K562 (cell line): Measurements from ENCODE around the gene GCNT2. TPM values are rescaled to one million over a fixed set of nuclear protein-coding genes. Genes with fewer than 3 reads are reported as not detected.

ENCODE experiments used
- ARID3B ChIP-seq: fragments of 250-450 bp; sonication (Bioruptor Pico); IDR thresholded peaks from 2 replicates; pipeline ENCODE4 v1.4.0; 2020; ENCODE audit warnings: borderline replicate concordance
- ARNT ChIP-seq, 2 experiments: fragments of 450-650 bp; IDR thresholded peaks; 2 replicates each; pipeline ENCODE4 v1.6.1; 2016; ENCODE audit warnings: mild to moderate bottlenecking in 1 of 2
- ATF7 ChIP-seq: fragments of 450-650 bp; IDR thresholded peaks from 2 replicates; pipeline ENCODE4 v1.7.1; 2014; ENCODE audit warnings: mild to moderate bottlenecking, moderate library complexity
- BRD4 ChIP-seq: fragments of 200-600 bp; sonication (generic); IDR thresholded peaks from 2 replicates; pipeline ENCODE4 v1.6.1; 2017; ENCODE audit warnings: inconsistent platforms
- BRD9 ChIP-seq: fragments of 450-650 bp; IDR thresholded peaks from 2 replicates; pipeline ENCODE4 v1.6.1; 2018; ENCODE audit warnings: low read depth; ENCODE audit not compliant: partially characterized antibody
- DPF2 ChIP-seq: fragments of 450-650 bp; IDR thresholded peaks from 2 replicates; pipeline ENCODE4 v1.6.1; 2016
- EP300 ChIP-seq: IDR thresholded peaks from 2 replicates; pipeline ENCODE4 v1.6.1; 2012; ENCODE audit warnings: low read length, improper control_type of control experiment
- ESRRA ChIP-seq: fragments of 450-650 bp; IDR thresholded peaks from 2 replicates; pipeline ENCODE4 v1.6.1; 2014; ENCODE audit warnings: low read depth, mild to moderate bottlenecking, moderate library complexity, borderline replicate concordance
- FIP1L1 ChIP-seq: fragments of 200-400 bp; formaldehyde crosslinking; IDR thresholded peaks from 2 replicates; pipeline ENCODE4 v1.6.1; 2018; ENCODE audit warnings: mild to moderate bottlenecking, low read depth, low read length; ENCODE audit not compliant: poor library complexity, severe bottlenecking
- HDAC8 ChIP-seq: fragments of 450-650 bp; IDR thresholded peaks from 2 replicates; pipeline ENCODE4 v1.6.1; 2016; ENCODE audit warnings: mild to moderate bottlenecking, missing genetic modification characterization, moderate library complexity, missing compliant biosample characterization
- JUN ChIP-seq, 2 experiments: sonication (generic) in 1 of 2; formaldehyde crosslinking in 1 of 2; IDR thresholded peaks; 2 replicates each; pipeline versions ENCODE4 v1.6.1 to v1.8.0; 2012 to 2022; ENCODE audit warnings: borderline replicate concordance in 2 of 2, mild to moderate bottlenecking in 2 of 2, improper control_type of control experiment in 1 of 2, low read depth in 1 of 2, low read length in 1 of 2, missing genetic modification reagents in 1 of 2
- KDM1A ChIP-seq, 2 experiments: fragments of 450-650 bp; IDR thresholded peaks; 2 replicates each; pipeline ENCODE4 v1.6.1; 2016; ENCODE audit warnings: mild to moderate bottlenecking in 2 of 2
- L3MBTL2 ChIP-seq: fragments of 450-650 bp; IDR thresholded peaks from 2 replicates; pipeline ENCODE4 v1.6.1; 2016; ENCODE audit warnings: mild to moderate bottlenecking, moderate library complexity
- MAX ChIP-seq: sonication (generic); formaldehyde crosslinking; IDR thresholded peaks from 2 replicates; pipeline ENCODE4 v1.9.0; 2022; ENCODE audit warnings: mild to moderate bottlenecking, missing genetic modification reagents
- MTA3 ChIP-seq: fragments of 450-650 bp; formaldehyde crosslinking; IDR thresholded peaks from 2 replicates; pipeline ENCODE4 v1.6.1; 2017; ENCODE audit warnings: mild to moderate bottlenecking, borderline replicate concordance
- PHB ChIP-seq: fragments of 250-450 bp; sonication (Bioruptor Pico); IDR thresholded peaks from 2 replicates; pipeline ENCODE4 v1.5.0; 2021
- POLR2B ChIP-seq: fragments of 450-650 bp; IDR thresholded peaks from 2 replicates; pipeline ENCODE4 v1.6.1; 2018; ENCODE audit warnings: low read depth; ENCODE audit not compliant: partially characterized antibody
- POU5F1 ChIP-seq: fragments of 150-350 bp; IDR thresholded peaks from 2 replicates; pipeline ENCODE4 v1.6.1; 2014; ENCODE audit warnings: borderline replicate concordance, low read length, low read depth, mild to moderate bottlenecking; ENCODE audit not compliant: partially characterized antibody
- SIRT6 ChIP-seq: IDR thresholded peaks from one replicate; pipeline ENCODE4 v1.6.1; 2012; ENCODE audit warnings: low read depth, mild to moderate bottlenecking, control low read depth, inconsistent platforms, low read length, moderate library complexity
- ZC3H11A ChIP-seq: IDR thresholded peaks from 2 replicates; pipeline ENCODE4 v1.6.1; 2012; ENCODE audit warnings: low read depth, low read length, improper control_type of control experiment
- ZNF609 ChIP-seq: sonication (generic); formaldehyde crosslinking; IDR thresholded peaks from 2 replicates; pipeline ENCODE4 v1.8.1; 2023; ENCODE audit warnings: missing genetic modification reagents, mild to moderate bottlenecking, borderline replicate concordance
- ZNF75A ChIP-seq: fragments of 450-650 bp; formaldehyde crosslinking; IDR thresholded peaks from 2 replicates; pipeline ENCODE4 v1.4.0; 2020; ENCODE audit warnings: mild to moderate bottlenecking
- polyA plus RNA-seq, 8 experiments: library from polyadenylated mRNA; depleted of rRNA in 4 of 8; stranded (reverse) in 5 of 8; unstranded in 3 of 8; fragments of >200 nt; fragmentation: Nextera tagmentation in 2 of 8; fragmentation: Illumina TruSeq in 1 of 8; extraction: Ambion mirVana in 2 of 8; extraction: Trizol in 1 of 8; gene quantifications; 2 replicates each; pipeline versions ENCODE4 v1.2.1 to v1.2.3, GENCODE V29; 2011 to 2014; ENCODE audit warnings: inconsistent platforms in 1 of 8, missing spikeins in 1 of 8
- total RNA-seq, 7 experiments: library from RNA; depleted of rRNA in 6 of 7; stranded (reverse); fragments of >200 nt in 6 of 7; fragmentation: Illumina TruSeq in 2 of 7; extraction: Trizol in 2 of 7; gene quantifications; 2 replicates each; pipeline versions ENCODE4 v1.2.1 to v1.2.3, GENCODE V29; 2011 to 2021; ENCODE audit warnings: low replicate concordance in 1 of 7

Gene GCNT2
- total and polyA plus RNA-seq, 9 of the 15 experiments (the other 6 are each of a cell fraction or from before 2014, with no cell fraction given): 0.78 to 2.6 (median 1.6) TPM

- TF ChIP-seq POU5F1 (no peak), FIP1L1 (no peak), MTA3 (peak; percentile 62; the same call in 1 of the 2 replicates), POLR2B (no peak), ARNT (IDR thresholded peaks at IDR 0.05) (peak; percentile 45 to 75; a peak in 2 of 4 replicates), ESRRA (no peak), PHB (CRISPR knock-in tag) (no peak), KDM1A (IDR thresholded peaks at IDR 0.05) (0 out of 4 replicates have a peak, but pooled peaks have one; percentile 30 to 60), ATF7 (peak; percentile 56; the same call in 1 of the 2 replicates), JUN (IDR thresholded peaks at IDR 0.05; ENCODE audit: borderline replicate concordance, low read depth, low read length) (peak; percentile 61; the same call in 1 of the 2 replicates), JUN (CRISPR knock-in tag; IDR thresholded peaks at IDR 0.05; ENCODE audit: borderline replicate concordance) (no peak), DPF2 (peak; percentile 98), HDAC8 (tag) (no peak), MAX (CRISPR knock-in tag) (no peak), ZC3H11A (no peak), ARID3B (no peak), L3MBTL2 (peak; percentile 49; the same call in 1 of the 2 replicates), SIRT6 (no peak), EP300 (peak; percentile 90), BRD9 (peak; percentile 83), BRD4 (no peak), ZNF609 (CRISPR knock-in tag) (no peak), ZNF75A (CRISPR knock-in tag) (0 out of 2 replicates have a peak, but pooled peaks have one; percentile 5)
These were observed 2.4 kb upstream of the GCNT2 start (continued) for GRCh38 chr6:10518557-10519407.
